GM23338 (cell line): ENCODE data around the gene RANGAP1. TPM values are rescaled to one million over a fixed set of nuclear protein-coding genes. Genes with fewer than 3 reads are reported as not detected.
A peak's percentile ranks its signal among the peaks of the same experiment; 100 is the strongest.

Source experiments
- ATAC-seq: fragments of 200-7000 bp; cut with Tn5 transposase; 3 replicates; pipeline ENCODE4 v1.9.1; 2020
- DNase-seq: peaks from one replicate; pipeline ENCODE4 v3.0.0-alpha.2; 2015; ENCODE audit warnings: low spot score
- H2AFZ ChIP-seq: fragments of 200-600 bp; sonication (generic); 2 replicates; pipeline ENCODE4 v1.8.0; 2016; ENCODE audit warnings: antibody characterized with exemption, mild to moderate bottlenecking, moderate library complexity
- H3F3A ChIP-seq: fragments of 200-600 bp; sonication (generic); replicated peaks from 2 replicates; pipeline ENCODE4 v1.8.0; 2017; ENCODE audit warnings: antibody characterized with exemption, mixed run types, low read depth
- H3K27ac ChIP-seq: fragments of 200-600 bp; sonication (generic); 2 replicates; pipeline ENCODE4 v1.6.1; 2016; ENCODE audit warnings: low read depth
- H3K27me3 ChIP-seq: fragments of 200-600 bp; sonication (generic); 2 replicates; pipeline ENCODE4 v1.8.0; 2016; ENCODE audit warnings: mild to moderate bottlenecking, mixed run types, moderate library complexity; ENCODE audit not compliant: insufficient read depth
- H3K36me3 ChIP-seq: fragments of 200-600 bp; sonication (generic); 2 replicates; pipeline ENCODE4 v1.8.0; 2016; ENCODE audit warnings: mild to moderate bottlenecking; ENCODE audit not compliant: insufficient read depth
- H3K4me1 ChIP-seq: fragments of 200-600 bp; sonication (generic); 2 replicates; pipeline ENCODE4 v1.8.0; 2016; ENCODE audit warnings: mild to moderate bottlenecking, moderate library complexity; ENCODE audit not compliant: insufficient read depth
- H3K4me2 ChIP-seq: fragments of 200-600 bp; sonication (generic); 2 replicates; pipeline ENCODE4 v1.7.1; 2017; ENCODE audit warnings: mixed run types
- H3K4me3 ChIP-seq: fragments of 200-600 bp; sonication (generic); 2 replicates; pipeline ENCODE4 v1.6.1; 2016; ENCODE audit warnings: mixed run types
- H3K79me2 ChIP-seq: fragments of 200-600 bp; sonication (generic); replicated peaks from 2 replicates; pipeline ENCODE4 v1.8.0; 2017; ENCODE audit warnings: mild to moderate bottlenecking; ENCODE audit not compliant: insufficient read depth
- H3K9me2 ChIP-seq: fragments of 200-600 bp; sonication (generic); 2 replicates; pipeline ENCODE4 v1.8.0; 2017; ENCODE audit not compliant: insufficient read depth
- H4K20me1 ChIP-seq: fragments of 200-600 bp; sonication (generic); replicated peaks from 2 replicates; pipeline ENCODE4 v1.8.0; 2017; ENCODE audit warnings: mild to moderate bottlenecking; ENCODE audit not compliant: insufficient read depth
- H3K27ac Mint-ChIP-seq: 2 replicates; pipeline ENCODE4 v1.8.0; 2020; ENCODE audit warnings: inconsistent platforms, mild to moderate bottlenecking, moderate library complexity, mixed read lengths
- H3K27me3 Mint-ChIP-seq: 3 replicates; pipeline ENCODE4 v1.8.0; 2022; ENCODE audit warnings: low read depth, mild to moderate bottlenecking, moderate library complexity, mixed read lengths, inconsistent platforms; ENCODE audit not compliant: insufficient read depth, poor library complexity
- H3K36me3 Mint-ChIP-seq: 3 replicates; pipeline ENCODE4 v1.8.0; 2021; ENCODE audit warnings: low read depth, mild to moderate bottlenecking, inconsistent platforms, moderate library complexity, mixed read lengths
- H3K4me1 Mint-ChIP-seq: 3 replicates; pipeline ENCODE4 v1.8.0; 2020; ENCODE audit warnings: mild to moderate bottlenecking, inconsistent platforms, mixed read lengths
- H3K4me3 Mint-ChIP-seq: 3 replicates; pipeline ENCODE4 v1.8.0; 2021; ENCODE audit warnings: moderate library complexity, mild to moderate bottlenecking, inconsistent platforms, mixed read lengths
- H3K9me3 Mint-ChIP-seq: 3 replicates; pipeline ENCODE4 v1.8.0; 2020; ENCODE audit warnings: moderate library complexity, mild to moderate bottlenecking, inconsistent platforms, mixed read lengths
- CREB1 ChIP-seq: fragments of 250-450 bp; sonication (Bioruptor Pico); IDR thresholded peaks from 2 replicates; pipeline ENCODE4 v1.5.0; 2020; ENCODE audit warnings: low read depth, mild to moderate bottlenecking, moderate library complexity
- EZH2 ChIP-seq: fragments of 200-600 bp; sonication (generic); IDR thresholded peaks from one replicate; pipeline ENCODE4 v1.8.0; 2017; ENCODE audit warnings: antibody characterized with exemption, mild to moderate bottlenecking, low read depth; ENCODE audit not compliant: unreplicated experiment
- EZH2phosphoT487 ChIP-seq: fragments of 200-600 bp; sonication (generic); IDR thresholded peaks from one replicate; pipeline ENCODE4 v1.8.1; 2018; ENCODE audit warnings: antibody characterized with exemption; ENCODE audit not compliant: unreplicated experiment
- JUNB ChIP-seq: IDR thresholded peaks from one replicate; pipeline ENCODE4 v1.6.1; 2016; ENCODE audit warnings: antibody characterized with exemption; ENCODE audit not compliant: unreplicated experiment
- NANOG ChIP-seq: IDR thresholded peaks from 2 replicates; pipeline ENCODE4 v1.6.1; 2016; ENCODE audit warnings: antibody characterized with exemption, borderline replicate concordance
- POLR2AphosphoS5 ChIP-seq: IDR thresholded peaks from 2 replicates; pipeline ENCODE4 v1.6.1; 2016; ENCODE audit warnings: antibody characterized with exemption, low read depth
- STAT1 ChIP-seq: IDR thresholded peaks from one replicate; pipeline ENCODE4 v1.6.1; 2016; ENCODE audit warnings: antibody characterized with exemption; ENCODE audit not compliant: unreplicated experiment
- ZNF114 ChIP-seq: fragments of 250-450 bp; sonication (Bioruptor Pico); IDR thresholded peaks from 2 replicates; pipeline ENCODE4 v1.5.0; 2020; ENCODE audit warnings: mild to moderate bottlenecking, moderate library complexity
- ZNF331 ChIP-seq: fragments of 250-450 bp; sonication (Bioruptor Pico); IDR thresholded peaks from 2 replicates; pipeline ENCODE4 v1.5.0; 2020; ENCODE audit warnings: low read depth, mild to moderate bottlenecking, moderate library complexity
- ZNF462 ChIP-seq: fragments of 250-450 bp; sonication (Bioruptor Pico); IDR thresholded peaks from 2 replicates; pipeline ENCODE4 v1.5.0; 2020; ENCODE audit warnings: mild to moderate bottlenecking, moderate library complexity
- polyA plus RNA-seq: library from polyadenylated mRNA; unstranded; fragments of >200 nt; fragmentation: Nextera tagmentation; extraction: Ambion mirVana; gene quantifications from 2 replicates; pipeline ENCODE4 v1.2.1, GENCODE V29; 2016
- total RNA-seq: library from RNA; depleted of rRNA; stranded (reverse); fragments of >200 nt; shearing (Covaris generic); gene quantifications from 2 replicates; pipeline ENCODE4 v1.2.3, GENCODE V29; 2014
- TF ChIP-seq, protein P1 (sequence below): IDR thresholded peaks from one replicate; pipeline ENCODE4 v1.6.1; 2018; ENCODE audit warnings: antibody characterized with exemption; ENCODE audit not compliant: unreplicated experiment
- TF ChIP-seq, protein P2 (sequence below): IDR thresholded peaks from 2 replicates; pipeline ENCODE4 v1.6.1; 2016; ENCODE audit warnings: antibody characterized with exemption
- TF ChIP-seq, protein P3 (sequence below), 2 experiments: fragments of 200-600 bp in 1 of 2; sonication (generic) in 1 of 2; conservative IDR thresholded peaks; 2 replicates each; pipeline versions ENCODE4 v1.5.1 to v1.6.1; 2016 to 2017; ENCODE audit warnings: antibody characterized with exemption in 2 of 2, low read depth in 2 of 2, mild to moderate bottlenecking in 2 of 2, moderate library complexity in 1 of 2

The RANGAP1 gene
- total and polyA plus RNA-seq, 2 experiments from 2014 or later = 54.7 to 141 TPM

GRCh38 chr22:41204992-41205900 lies 80.7 kb downstream of the RANGAP1 start, which contains the start of gene L3MBTL2:
L3MBTL2 (plus strand) TSS chr22:41205312; CDS start chr22:41205363, 51 bp downstream.
- H3K9me2 ChIP-seq = no peaks in the 10 kb centered on the region
- ATAC-seq = peak; percentile 100
- peak within 1 kb of the TSS; percentile 53; the same call in 1 of the 2 replicates for H2AFZ ChIP-seq
- no peaks in the 10 kb centered on the region; the same call in 1 of the 2 replicates for H3K27me3 ChIP-seq
- Mint-ChIP-seq H3K27me3 (peaks cover 16% of the 10 kb centered on the region), H3K27ac (peak within 1 kb of the TSS; percentile 99), H3K9me3 (no peaks in the 10 kb centered on the region), H3K4me3 (peak within 1 kb of the TSS; percentile 97), H3K4me1 (peaks cover 3% of the 10 kb centered on the region), H3K36me3 (peaks cover 6% of the 10 kb centered on the region)
- peak within 1 kb of the TSS; percentile 82 for H3K27ac ChIP-seq
- 0 out of 2 replicates have a peak, but pooled peaks cover 4% of the 10 kb centered on the region for H3K36me3 ChIP-seq
- peak within 1 kb of the TSS; percentile 74 for H3K4me3 ChIP-seq
- peak within 1 kb of the TSS; percentile 79 for H3K4me2 ChIP-seq
- H4K20me1 ChIP-seq = no peaks in the 10 kb centered on the region; the same call in 1 of the 2 replicates
- 0 out of 2 replicates have a peak, but pooled peaks cover 6% of the 10 kb centered on the region for H3F3A ChIP-seq
- peaks cover 21% of the 10 kb centered on the region for H3K79me2 ChIP-seq
- peak; percentile 99 for DNase-seq
- TF ChIP-seq POLR2AphosphoS5 = peak; percentile 90
- no peak for TF ChIP-seq EZH2phosphoT487
- no peak for TF ChIP-seq ZNF331
- TF ChIP-seq JUNB = no peak
- TF ChIP-seq CREB1 (CRISPR knock-in tag) = peak; percentile 70
- no peak for TF ChIP-seq STAT1
- TF ChIP-seq, protein P1, sequence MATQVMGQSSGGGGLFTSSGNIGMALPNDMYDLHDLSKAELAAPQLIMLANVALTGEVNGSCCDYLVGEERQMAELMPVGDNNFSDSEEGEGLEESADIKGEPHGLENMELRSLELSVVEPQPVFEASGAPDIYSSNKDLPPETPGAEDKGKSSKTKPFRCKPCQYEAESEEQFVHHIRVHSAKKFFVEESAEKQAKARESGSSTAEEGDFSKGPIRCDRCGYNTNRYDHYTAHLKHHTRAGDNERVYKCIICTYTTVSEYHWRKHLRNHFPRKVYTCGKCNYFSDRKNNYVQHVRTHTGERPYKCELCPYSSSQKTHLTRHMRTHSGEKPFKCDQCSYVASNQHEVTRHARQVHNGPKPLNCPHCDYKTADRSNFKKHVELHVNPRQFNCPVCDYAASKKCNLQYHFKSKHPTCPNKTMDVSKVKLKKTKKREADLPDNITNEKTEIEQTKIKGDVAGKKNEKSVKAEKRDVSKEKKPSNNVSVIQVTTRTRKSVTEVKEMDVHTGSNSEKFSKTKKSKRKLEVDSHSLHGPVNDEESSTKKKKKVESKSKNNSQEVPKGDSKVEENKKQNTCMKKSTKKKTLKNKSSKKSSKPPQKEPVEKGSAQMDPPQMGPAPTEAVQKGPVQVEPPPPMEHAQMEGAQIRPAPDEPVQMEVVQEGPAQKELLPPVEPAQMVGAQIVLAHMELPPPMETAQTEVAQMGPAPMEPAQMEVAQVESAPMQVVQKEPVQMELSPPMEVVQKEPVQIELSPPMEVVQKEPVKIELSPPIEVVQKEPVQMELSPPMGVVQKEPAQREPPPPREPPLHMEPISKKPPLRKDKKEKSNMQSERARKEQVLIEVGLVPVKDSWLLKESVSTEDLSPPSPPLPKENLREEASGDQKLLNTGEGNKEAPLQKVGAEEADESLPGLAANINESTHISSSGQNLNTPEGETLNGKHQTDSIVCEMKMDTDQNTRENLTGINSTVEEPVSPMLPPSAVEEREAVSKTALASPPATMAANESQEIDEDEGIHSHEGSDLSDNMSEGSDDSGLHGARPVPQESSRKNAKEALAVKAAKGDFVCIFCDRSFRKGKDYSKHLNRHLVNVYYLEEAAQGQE = no peak
- TF ChIP-seq ZNF462 (CRISPR knock-in tag) = no peak
- TF ChIP-seq, protein P2, sequence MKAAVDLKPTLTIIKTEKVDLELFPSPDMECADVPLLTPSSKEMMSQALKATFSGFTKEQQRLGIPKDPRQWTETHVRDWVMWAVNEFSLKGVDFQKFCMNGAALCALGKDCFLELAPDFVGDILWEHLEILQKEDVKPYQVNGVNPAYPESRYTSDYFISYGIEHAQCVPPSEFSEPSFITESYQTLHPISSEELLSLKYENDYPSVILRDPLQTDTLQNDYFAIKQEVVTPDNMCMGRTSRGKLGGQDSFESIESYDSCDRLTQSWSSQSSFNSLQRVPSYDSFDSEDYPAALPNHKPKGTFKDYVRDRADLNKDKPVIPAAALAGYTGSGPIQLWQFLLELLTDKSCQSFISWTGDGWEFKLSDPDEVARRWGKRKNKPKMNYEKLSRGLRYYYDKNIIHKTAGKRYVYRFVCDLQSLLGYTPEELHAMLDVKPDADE = peak; percentile 93
- TF ChIP-seq NANOG = no peak
- no peak for TF ChIP-seq ZNF114 (CRISPR knock-in tag)
- TF ChIP-seq EZH2 = no peak
- TF ChIP-seq, protein P3, sequence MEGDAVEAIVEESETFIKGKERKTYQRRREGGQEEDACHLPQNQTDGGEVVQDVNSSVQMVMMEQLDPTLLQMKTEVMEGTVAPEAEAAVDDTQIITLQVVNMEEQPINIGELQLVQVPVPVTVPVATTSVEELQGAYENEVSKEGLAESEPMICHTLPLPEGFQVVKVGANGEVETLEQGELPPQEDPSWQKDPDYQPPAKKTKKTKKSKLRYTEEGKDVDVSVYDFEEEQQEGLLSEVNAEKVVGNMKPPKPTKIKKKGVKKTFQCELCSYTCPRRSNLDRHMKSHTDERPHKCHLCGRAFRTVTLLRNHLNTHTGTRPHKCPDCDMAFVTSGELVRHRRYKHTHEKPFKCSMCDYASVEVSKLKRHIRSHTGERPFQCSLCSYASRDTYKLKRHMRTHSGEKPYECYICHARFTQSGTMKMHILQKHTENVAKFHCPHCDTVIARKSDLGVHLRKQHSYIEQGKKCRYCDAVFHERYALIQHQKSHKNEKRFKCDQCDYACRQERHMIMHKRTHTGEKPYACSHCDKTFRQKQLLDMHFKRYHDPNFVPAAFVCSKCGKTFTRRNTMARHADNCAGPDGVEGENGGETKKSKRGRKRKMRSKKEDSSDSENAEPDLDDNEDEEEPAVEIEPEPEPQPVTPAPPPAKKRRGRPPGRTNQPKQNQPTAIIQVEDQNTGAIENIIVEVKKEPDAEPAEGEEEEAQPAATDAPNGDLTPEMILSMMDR (conservative IDR thresholded peaks at IDR 0.05; ENCODE audit: low read depth in 2 of 2) = no peak
- no peaks in the 10 kb centered on the region for H3K4me1 ChIP-seq
